ENCODE measurements around the gene MLH1. TPM values are rescaled to one million over a fixed set of nuclear protein-coding genes. Genes with fewer than 3 reads are reported as not detected.

MLH1 gene
- total and polyA plus RNA-seq, 2 experiments from 2014 or later, result 27.8 to 36.3 TPM

- Histone ChIP-seq H3K4me2 (ENCODE audit: unreplicated experiment) (no peak overlapping the region), H2AFZ (no peak overlapping the region), H4K20me1 (ENCODE audit: insufficient read depth) (peaks cover 6% of the 10 kb centered on the region; the same call in 1 of the 2 replicates), H3K9me3 (ENCODE audit: low read depth) (no peaks in the 10 kb centered on the region), H3F3A (ENCODE audit: insufficient read depth) (peaks cover 18% of the 10 kb centered on the region), H3K4me1 (ENCODE audit: insufficient read depth) (peaks cover 31% of the 10 kb centered on the region), H3K9me2 (ENCODE audit: insufficient read depth) (no peaks in the 10 kb centered on the region), H3K27me3 (replicated peaks; ENCODE audit: insufficient read depth) (no peaks in the 10 kb centered on the region), H3K27ac (no peak overlapping the region), H3K9ac (no peak overlapping the region), H3K79me2 (ENCODE audit: insufficient read depth) (peaks cover 52% of the 10 kb centered on the region), H3K36me3 (ENCODE audit: low read depth) (peaks cover 37% of the 10 kb centered on the region), H3K4me3 (no peak overlapping the region)
- TF ChIP-seq EZH2phosphoT487 (IDR thresholded peaks at IDR 0.05; ENCODE audit: insufficient read depth, low read depth) (no peak), EZH2 (IDR thresholded peaks at IDR 0.05; ENCODE audit: insufficient read depth, poor library complexity, severe bottlenecking) (no peak)
- no peak for DNase-seq
- 91 to 99% methylated on average over 2 of the region's 2 CpGs for WGBS, 2 experiments (ENCODE audit: low coverage in 1 of 2, low lambda C conversion rate in 2 of 2, missing lambda C conversion rate in 2 of 2)
- in situ Hi-C loops (cut with MboI), result no loop called here
These were observed 5.0 kb upstream of the MLH1 start for GRCh38 chr3:36988356-36988755.

- H3K27me3 ChIP-seq (replicated peaks; ENCODE audit: insufficient read depth), result no peaks in the 10 kb centered on the region
- peaks cover 31% of the 10 kb centered on the region for H3K4me1 ChIP-seq (ENCODE audit: insufficient read depth)
- peaks cover 54% of the 10 kb centered on the region for H3K79me2 ChIP-seq (ENCODE audit: insufficient read depth)
- in situ Hi-C loops (cut with MboI), result no loop called here
- H3K4me2 ChIP-seq (ENCODE audit: unreplicated experiment), result peak overlapping the region; percentile 99
- H3K27ac ChIP-seq, result no peak overlapping the region
- 87 to 88% methylated on average over 3 of the region's 3 CpGs for WGBS, 2 experiments (ENCODE audit: low coverage in 1 of 2, low lambda C conversion rate in 2 of 2, missing lambda C conversion rate in 2 of 2)
- H3K4me3 ChIP-seq, result peak overlapping the region; percentile 97; the same call in 1 of the 2 replicates
- TF ChIP-seq EZH2phosphoT487 (IDR thresholded peaks at IDR 0.05; ENCODE audit: insufficient read depth, low read depth), result no peak
- no peak for TF ChIP-seq EZH2 (IDR thresholded peaks at IDR 0.05; ENCODE audit: insufficient read depth, poor library complexity, severe bottlenecking)
- H4K20me1 ChIP-seq (ENCODE audit: insufficient read depth), result peaks cover 6% of the 10 kb centered on the region; the same call in 1 of the 2 replicates
- DNase-seq, result no peak
- no peak overlapping the region for H3K9ac ChIP-seq
- H2AFZ ChIP-seq, result no peak overlapping the region
- H3K9me3 ChIP-seq (ENCODE audit: low read depth), result no peaks in the 10 kb centered on the region
- peaks cover 31% of the 10 kb centered on the region for H3K36me3 ChIP-seq (ENCODE audit: low read depth)
- H3F3A ChIP-seq (ENCODE audit: insufficient read depth), result peaks cover 22% of the 10 kb centered on the region
- no peaks in the 10 kb centered on the region for H3K9me2 ChIP-seq (ENCODE audit: insufficient read depth)
These were observed 4.3 kb upstream of the MLH1 start for GRCh38 chr3:36989005-36989404.

- peaks cover 25% of the 10 kb centered on the region for H3K36me3 ChIP-seq (ENCODE audit: low read depth)
- peaks cover 25% of the 10 kb centered on the region for H3F3A ChIP-seq (ENCODE audit: insufficient read depth)
- H3K27ac ChIP-seq, result no peak overlapping the region
- DNase-seq, result no peak
- H3K9ac ChIP-seq, result peak overlapping the region; percentile 96
- H3K4me2 ChIP-seq (ENCODE audit: unreplicated experiment), result peak overlapping the region; percentile 99
- H3K27me3 ChIP-seq (replicated peaks; ENCODE audit: insufficient read depth), result no peaks in the 10 kb centered on the region
- no peaks in the 10 kb centered on the region for H3K9me3 ChIP-seq (ENCODE audit: low read depth)
- H3K79me2 ChIP-seq (ENCODE audit: insufficient read depth), result peaks cover 60% of the 10 kb centered on the region
- H4K20me1 ChIP-seq (ENCODE audit: insufficient read depth), result peaks cover 6% of the 10 kb centered on the region; the same call in 1 of the 2 replicates
- TF ChIP-seq EZH2 (IDR thresholded peaks at IDR 0.05; ENCODE audit: insufficient read depth, poor library complexity, severe bottlenecking) (no peak), EZH2phosphoT487 (IDR thresholded peaks at IDR 0.05; ENCODE audit: insufficient read depth, low read depth) (no peak)
- H3K9me2 ChIP-seq (ENCODE audit: insufficient read depth), result no peaks in the 10 kb centered on the region
- no peak overlapping the region for H2AFZ ChIP-seq
- in situ Hi-C loops (cut with MboI), result no loop called here
- peak overlapping the region; percentile 97 for H3K4me3 ChIP-seq
- peaks cover 35% of the 10 kb centered on the region for H3K4me1 ChIP-seq (ENCODE audit: insufficient read depth)
These were observed 3.8 kb upstream of the MLH1 start for GRCh38 chr3:36989568-36989967.

- DNase-seq, result no peak
- Histone ChIP-seq H3K4me3 (peak overlapping the region; percentile 97), H3K9ac (peak overlapping the region; percentile 96), H3K36me3 (ENCODE audit: low read depth) (peaks cover 14% of the 10 kb centered on the region), H3F3A (ENCODE audit: insufficient read depth) (peaks cover 19% of the 10 kb centered on the region), H3K9me2 (ENCODE audit: insufficient read depth) (no peaks in the 10 kb centered on the region), H3K9me3 (ENCODE audit: low read depth) (no peaks in the 10 kb centered on the region), H3K27ac (no peak overlapping the region), H3K4me2 (ENCODE audit: unreplicated experiment) (peak overlapping the region; percentile 99), H3K27me3 (replicated peaks; ENCODE audit: insufficient read depth) (no peaks in the 10 kb centered on the region), H2AFZ (no peak overlapping the region), H3K4me1 (ENCODE audit: insufficient read depth) (peaks cover 37% of the 10 kb centered on the region), H4K20me1 (ENCODE audit: insufficient read depth) (peaks cover 6% of the 10 kb centered on the region; the same call in 1 of the 2 replicates), H3K79me2 (ENCODE audit: insufficient read depth) (peaks cover 76% of the 10 kb centered on the region)
- TF ChIP-seq EZH2 (IDR thresholded peaks at IDR 0.05; ENCODE audit: insufficient read depth, poor library complexity, severe bottlenecking), result no peak
- in situ Hi-C loops (cut with MboI), result no loop called here
- 90% methylated on average over 3 of the region's 3 CpGs for WGBS, 2 experiments (ENCODE audit: low coverage in 1 of 2, low lambda C conversion rate in 2 of 2, missing lambda C conversion rate in 2 of 2)
These were observed 2.2 kb upstream of the MLH1 start for GRCh38 chr3:36991147-36991546.

All from GM23248 (cell line).